Mucosa of descending colon (tissue), 3 donors: ENCODE results near the gene VAMP2. TPM values are rescaled to one million over a fixed set of nuclear protein-coding genes. Genes with fewer than 3 reads are reported as not detected.

Experiments used
- ATAC-seq: fragments of 200-7000 bp; cut with Tn5 transposase; one replicate; pipeline ENCODE4 v1.9.1; 2020; ENCODE audit warnings: mild to moderate bottlenecking, moderate library complexity
- DNase-seq, 3 donors: peaks; one replicate each; pipeline ENCODE4 v3.0.0-alpha.2; 2020
- H3K36me3 ChIP-seq: fragments of 200-600 bp; one replicate; pipeline ENCODE4 v1.8.0; 2021; ENCODE audit warnings: low read depth, mild to moderate bottlenecking
- H3K4me1 ChIP-seq: fragments of 200-600 bp; one replicate; pipeline ENCODE4 v1.8.0; 2021; ENCODE audit warnings: low read depth, mild to moderate bottlenecking
- H3K4me3 ChIP-seq: fragments of 200-600 bp; one replicate; pipeline ENCODE4 v1.8.0; 2021; ENCODE audit warnings: mild to moderate bottlenecking
- H3K9me3 ChIP-seq: fragments of 200-600 bp; one replicate; pipeline ENCODE4 v1.8.0; 2021; ENCODE audit warnings: mild to moderate bottlenecking
- CTCF ChIP-seq: fragments of 200-600 bp; IDR thresholded peaks from one replicate; pipeline ENCODE4 v1.8.0; 2022; ENCODE audit warnings: antibody characterized with exemption, mild to moderate bottlenecking
- intact Hi-C, 2 donors: fragments of 100-400 bp; cut with DNase I in 1 of 2; cut with micrococcal nuclease in 1 of 2; formaldehyde crosslinking; loops; one replicate each; pipeline versions ENCODE4 v1.11.0 to v1.11.1; 2022; cut with DNase I, micrococcal nuclease
- microRNA-seq: library from miRNA; unstranded; fragments of <30 nt; microRNA quantifications from one replicate; pipeline ENCODE4, GENCODE V29; 2019
- total RNA-seq, 3 donors: library from RNA; stranded (reverse); fragmentation: NEBNext Ultra II Directional in 2 of 3; extraction: Animal tissue kit (Norgen Biotek cat#: 25700) in 2 of 3; gene quantifications; one replicate each; pipeline versions ENCODE4 v1.2.1 to v1.2.4, GENCODE V29; 2021 to 2023
- donor health status: DM: no; HTN: no; CAD: no; lungs with moderate emphysema.
- donor health status: DM: no; HTN: no; CAD: no.
- donor health status: DM: no; HTN: yes; CAD: no.

The VAMP2 gene
- total RNA-seq, 3 donors from 2014 or later, result 56.4 to 77.2 (median 62.8) TPM

- Histone ChIP-seq H3K36me3 (no peaks in the 10 kb centered on the region), H3K4me1 (peaks cover 8% of the 10 kb centered on the region), H3K4me3 (no peak overlapping the region), H3K9me3 (no peaks in the 10 kb centered on the region)
- TF ChIP-seq CTCF, result peak; percentile 91
- ATAC-seq (peak; percentile 94), DNase-seq (peak; percentile 75 to 85 (median 85))
- intact Hi-C loops, result no loop called here
Measured at GRCh38 chr17:8109661-8110455, 52.9 kb downstream of the VAMP2 start.

Small RNA genes within 50 kb of the gene (microRNA-seq; reads per million reads assigned to microRNA genes)
- gene MIR4521 (13.3 reads per million, percentile 38 among the genes with 10 or more reads in this experiment), gene MIR6883 (not detected)

Other genes with a start within 250 kb of the VAMP2 start
- 1 to 10 TPM; 1.4 to 3.0 (median 2.4) TPM for gene RNF227, start 246.7 kb downstream of the VAMP2 start, total RNA-seq
- gene KCNAB3, start 233.1 kb downstream of the VAMP2 start, total RNA-seq, result 1 to 10 TPM; 3.3 to 5.5 (median 3.9) TPM
- gene TRAPPC1, start 231.0 kb downstream of the VAMP2 start, total RNA-seq, result 100 to 1,000 TPM in 2 of 3 donors, 10 to 100 TPM in 1; 86.2 to 116 (median 114) TPM
- 10 to 100 TPM; 23.7 to 34.5 (median 31.4) TPM for gene CNTROB, start 230.7 kb downstream of the VAMP2 start, total RNA-seq
- under 1 TPM in 1 of 3 donors, not detected in 2; 0.26 TPM for gene GUCY2D, start 160.3 kb downstream of the VAMP2 start, total RNA-seq
- 1 to 10 TPM in 2 of 3 donors, under 1 TPM in 1; 0.66 to 1.3 (median 1.1) TPM for gene ALOX15B, start 123.9 kb downstream of the VAMP2 start, total RNA-seq
- gene ALOX12B, start 75.2 kb downstream of the VAMP2 start, total RNA-seq, result under 1 TPM; 0.25 to 0.65 (median 0.49) TPM
- not detected for gene ALOXE3, start 44.4 kb downstream of the VAMP2 start, total RNA-seq
- gene HES7, start 38.8 kb downstream of the VAMP2 start, total RNA-seq, result under 1 TPM in 1 of 3 donors, not detected in 2; 0.28 TPM
- 100 to 1,000 TPM in 1 of 3 donors, 10 to 100 TPM in 2; 14.9 to 185 (median 84.0) TPM for gene PER1, start 10.5 kb downstream of the VAMP2 start, total RNA-seq
- gene TMEM107, start 13.4 kb upstream of the VAMP2 start, total RNA-seq, result 10 to 100 TPM in 1 of 3 donors, 1 to 10 TPM in 2; 8.0 to 19.1 (median 9.6) TPM
- 10 to 100 TPM; 10.5 to 11.4 (median 11.0) TPM for gene BORCS6, start 27.2 kb upstream of the VAMP2 start, total RNA-seq
- gene AURKB, start 47.6 kb upstream of the VAMP2 start, total RNA-seq, result 10 to 100 TPM in 1 of 3 donors, 1 to 10 TPM in 2; 5.2 to 27.3 (median 5.7) TPM
- gene CTC1, start 85.1 kb upstream of the VAMP2 start, total RNA-seq, result 10 to 100 TPM; 35.6 to 59.6 (median 57.7) TPM
- gene PFAS, start 86.3 kb upstream of the VAMP2 start, total RNA-seq, result 10 to 100 TPM; 18.7 to 31.7 (median 30.1) TPM
- gene RANGRF, start 125.7 kb upstream of the VAMP2 start, total RNA-seq, result 10 to 100 TPM; 11.5 to 26.9 (median 15.5) TPM
- gene SLC25A35, start 132.5 kb upstream of the VAMP2 start, total RNA-seq, result 10 to 100 TPM in 1 of 3 donors, 1 to 10 TPM in 2; 8.4 to 10.3 (median 9.3) TPM
- gene ARHGEF15, start 147.3 kb upstream of the VAMP2 start, total RNA-seq, result 1 to 10 TPM; 2.1 to 3.0 (median 2.8) TPM
- gene ODF4, start 176.9 kb upstream of the VAMP2 start, total RNA-seq, result not detected
- 1,000 to 10,000 TPM; 1,217 to 1,361 (median 1,229) TPM for gene RPL26, start 220.2 kb upstream of the VAMP2 start, total RNA-seq
- not detected for gene RNF222, start 234.9 kb upstream of the VAMP2 start, total RNA-seq